IPS-20b (cell line): ENCODE results near the gene NHSL1.

Experiments
- H3K27ac ChIP-seq: one replicate; pipeline ENCODE4 v1.5.1; 2013; ENCODE audit warnings: low read length
- H3K27me3 ChIP-seq: 2 replicates; pipeline ENCODE4 v1.6.1; 2013; ENCODE audit warnings: mild to moderate bottlenecking, low read length, inconsistent platforms; ENCODE audit not compliant: insufficient read depth
- H3K36me3 ChIP-seq: 2 replicates; pipeline ENCODE4 v1.6.1; 2013; ENCODE audit warnings: low read depth, mild to moderate bottlenecking, inconsistent platforms, low read length, moderate library complexity; ENCODE audit not compliant: insufficient read depth
- H3K4me1 ChIP-seq: 2 replicates; pipeline ENCODE4 v1.6.1; 2013; ENCODE audit warnings: mild to moderate bottlenecking, control low read depth, inconsistent platforms, low read length, moderate library complexity; ENCODE audit not compliant: insufficient read depth
- H3K4me3 ChIP-seq: 2 replicates; pipeline ENCODE4 v1.5.1; 2013; ENCODE audit warnings: mild to moderate bottlenecking, low read length, inconsistent platforms
- H3K9ac ChIP-seq: 2 replicates; pipeline ENCODE4 v1.6.1; 2013; ENCODE audit warnings: low read depth, mild to moderate bottlenecking, inconsistent platforms, low read length, moderate library complexity
- H3K9me3 ChIP-seq: 2 replicates; pipeline ENCODE4 v1.6.1; 2013; ENCODE audit warnings: mild to moderate bottlenecking, low read depth, low read length, inconsistent platforms; ENCODE audit not compliant: insufficient read depth

NHSL1 gene

DNA sequence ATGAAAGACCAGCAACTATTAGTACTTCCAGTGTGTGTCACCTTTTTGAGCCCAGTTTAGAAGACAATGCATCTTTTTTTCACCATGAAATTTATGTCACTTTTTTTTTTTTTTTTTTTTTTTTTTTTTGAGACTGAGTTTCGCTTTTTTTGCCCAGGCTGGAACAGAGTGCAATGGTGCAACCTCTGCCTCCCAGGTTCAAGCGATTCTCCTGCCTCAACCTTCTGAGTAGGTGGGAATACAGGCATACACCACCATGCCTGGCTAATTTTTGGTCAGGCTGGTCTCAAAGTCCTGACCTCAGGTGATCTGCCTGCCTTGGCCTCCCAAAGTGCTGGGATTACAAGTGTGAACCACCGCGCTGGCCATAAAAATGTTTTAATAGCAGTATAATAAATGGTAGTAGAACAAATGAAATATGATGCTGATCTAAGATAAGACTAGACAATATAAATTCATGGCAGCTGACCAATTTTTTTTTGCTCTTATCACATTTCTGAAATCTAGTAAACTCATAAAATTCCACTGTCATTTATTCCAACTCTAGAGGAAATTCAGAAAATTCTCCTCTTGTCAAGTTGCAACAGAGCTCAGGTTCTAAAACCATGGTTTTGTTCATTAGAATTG, 21.3 kb downstream of the NHSL1 start:
- H3K9me3 ChIP-seq = no peaks in the 10 kb centered on the region
- H3K4me3 ChIP-seq = no peak overlapping the region
- H3K9ac ChIP-seq = no peak overlapping the region
- no peak overlapping the region for H3K27ac ChIP-seq
- H3K4me1 ChIP-seq = peaks cover 4% of the 10 kb centered on the region; the same call in 1 of the 2 replicates
- no peaks in the 10 kb centered on the region for H3K27me3 ChIP-seq
- 0 out of 2 replicates have a peak, but pooled peaks cover 5% of the 10 kb centered on the region for H3K36me3 ChIP-seq

DNA sequence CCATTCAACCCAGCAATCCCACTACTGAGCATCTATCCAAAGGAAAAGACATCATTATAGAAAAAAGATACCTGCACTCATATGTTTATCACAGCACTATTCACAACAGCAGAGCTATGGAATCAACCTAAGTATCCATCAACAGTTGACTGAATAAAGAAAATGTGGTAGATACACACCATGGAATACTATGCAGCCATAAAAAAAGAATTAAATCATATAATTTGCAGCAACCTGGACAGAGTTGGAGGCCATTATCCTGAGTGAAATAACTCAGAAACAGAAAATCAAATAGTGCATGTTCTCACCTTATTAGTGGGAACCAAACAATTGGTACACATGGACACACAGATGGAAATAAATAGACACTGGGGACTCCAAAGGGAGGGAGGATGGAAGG, 23.2 kb downstream of the NHSL1 start:
- Histone ChIP-seq H3K9me3 (no peaks in the 10 kb centered on the region), H3K4me3 (no peak overlapping the region), H3K9ac (no peak overlapping the region), H3K27ac (no peak overlapping the region), H3K36me3 (0 out of 2 replicates have a peak, but pooled peaks cover 5% of the 10 kb centered on the region), H3K4me1 (peaks cover 4% of the 10 kb centered on the region; the same call in 1 of the 2 replicates), H3K27me3 (no peaks in the 10 kb centered on the region)

DNA sequence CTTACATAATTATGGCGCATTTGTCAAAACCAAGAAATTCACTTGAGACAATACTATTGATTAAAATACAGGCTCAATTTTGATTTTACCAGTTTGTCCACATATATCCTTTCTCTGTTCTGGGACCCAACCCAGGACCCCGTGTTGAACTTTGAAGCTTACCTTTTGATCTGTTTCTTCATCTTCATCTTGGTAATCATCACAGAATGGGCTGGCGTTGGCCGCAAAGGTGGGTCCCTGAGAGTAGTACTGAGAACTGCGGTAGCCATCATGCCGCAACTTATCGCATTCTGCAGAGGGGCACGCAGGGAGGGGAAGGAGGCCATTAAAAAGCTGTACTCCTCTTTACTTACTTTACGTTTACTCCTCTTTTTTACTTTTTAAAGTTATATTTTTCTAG, 26.1 kb downstream of the NHSL1 start:
- H3K4me3 ChIP-seq = no peak overlapping the region
- H3K9me3 ChIP-seq = no peaks in the 10 kb centered on the region
- no peak overlapping the region for H3K9ac ChIP-seq
- H3K27ac ChIP-seq = no peak overlapping the region
- peaks cover 4% of the 10 kb centered on the region; the same call in 1 of the 2 replicates for H3K4me1 ChIP-seq
- H3K27me3 ChIP-seq = no peaks in the 10 kb centered on the region
- peaks cover 13% of the 10 kb centered on the region; the same call in 1 of the 2 replicates for H3K36me3 ChIP-seq

DNA sequence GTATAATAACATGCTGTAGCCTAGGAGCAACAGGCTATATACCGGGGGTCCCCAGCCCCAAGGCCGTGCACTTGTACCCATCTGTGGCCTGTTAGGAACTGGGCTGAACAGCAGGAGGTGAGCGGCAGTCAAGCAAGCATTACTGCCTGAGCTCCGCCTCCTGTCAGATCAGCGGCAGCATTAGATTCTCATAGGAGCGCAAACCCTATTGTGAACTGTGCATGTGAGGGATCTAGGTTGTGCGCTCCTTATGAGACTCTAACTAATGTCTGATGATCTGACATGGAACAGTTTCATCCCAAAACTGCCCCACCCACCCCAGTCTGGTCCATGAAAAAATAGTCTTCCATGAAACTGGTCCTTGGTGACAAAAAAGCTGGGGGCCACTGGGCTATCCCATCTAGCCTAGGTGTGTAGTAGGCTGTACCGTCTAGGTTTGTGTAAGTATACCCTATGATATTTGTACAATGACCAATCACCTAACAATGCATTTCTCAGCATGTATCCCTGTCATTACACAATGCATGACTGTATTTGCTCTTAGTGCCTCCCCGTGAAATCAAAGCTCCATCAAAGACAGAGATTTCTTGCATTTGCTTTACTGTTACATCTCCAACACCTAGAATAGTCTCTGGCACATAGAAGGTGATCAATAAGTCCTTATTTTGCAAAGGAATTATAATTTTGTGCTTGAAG, 30.8 kb downstream of the NHSL1 start:
- Histone ChIP-seq H3K4me3 (no peak overlapping the region), H3K9ac (no peak overlapping the region)

DNA sequence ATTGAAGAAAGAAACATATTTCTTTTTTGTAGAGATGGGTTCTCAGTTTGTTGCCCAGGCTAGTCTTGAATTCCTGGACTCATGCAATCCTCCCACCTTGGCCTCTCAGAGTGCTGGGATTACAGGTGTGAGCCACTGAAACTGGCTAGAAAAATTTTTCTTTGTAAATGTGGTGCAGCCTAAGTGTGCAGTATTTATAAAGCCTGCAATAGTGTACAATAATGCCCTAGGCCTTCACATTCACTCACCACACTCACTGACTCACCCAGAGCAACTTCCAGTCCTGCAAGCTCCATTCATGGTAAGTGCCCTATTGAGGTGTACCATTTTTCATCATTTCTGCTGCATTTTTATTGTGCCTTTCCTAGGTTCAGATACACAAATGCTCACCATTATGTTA, 31.4 kb downstream of the NHSL1 start:
- H3K9me3 ChIP-seq = no peaks in the 10 kb centered on the region
- peaks cover 30% of the 10 kb centered on the region; the same call in 1 of the 2 replicates for H3K36me3 ChIP-seq
- H3K9ac ChIP-seq = no peak overlapping the region
- H3K4me3 ChIP-seq = no peak overlapping the region
- H3K27me3 ChIP-seq = no peaks in the 10 kb centered on the region
- no peak overlapping the region for H3K27ac ChIP-seq
- H3K4me1 ChIP-seq = no peaks in the 10 kb centered on the region

More for the DNA sequence above, 30.8 kb downstream of the NHSL1 start:
- H3K27me3 ChIP-seq = no peaks in the 10 kb centered on the region
- no peaks in the 10 kb centered on the region for H3K9me3 ChIP-seq
- H3K4me1 ChIP-seq = no peaks in the 10 kb centered on the region
- no peak overlapping the region for H3K27ac ChIP-seq
- H3K36me3 ChIP-seq = peaks cover 30% of the 10 kb centered on the region; the same call in 1 of the 2 replicates

DNA sequence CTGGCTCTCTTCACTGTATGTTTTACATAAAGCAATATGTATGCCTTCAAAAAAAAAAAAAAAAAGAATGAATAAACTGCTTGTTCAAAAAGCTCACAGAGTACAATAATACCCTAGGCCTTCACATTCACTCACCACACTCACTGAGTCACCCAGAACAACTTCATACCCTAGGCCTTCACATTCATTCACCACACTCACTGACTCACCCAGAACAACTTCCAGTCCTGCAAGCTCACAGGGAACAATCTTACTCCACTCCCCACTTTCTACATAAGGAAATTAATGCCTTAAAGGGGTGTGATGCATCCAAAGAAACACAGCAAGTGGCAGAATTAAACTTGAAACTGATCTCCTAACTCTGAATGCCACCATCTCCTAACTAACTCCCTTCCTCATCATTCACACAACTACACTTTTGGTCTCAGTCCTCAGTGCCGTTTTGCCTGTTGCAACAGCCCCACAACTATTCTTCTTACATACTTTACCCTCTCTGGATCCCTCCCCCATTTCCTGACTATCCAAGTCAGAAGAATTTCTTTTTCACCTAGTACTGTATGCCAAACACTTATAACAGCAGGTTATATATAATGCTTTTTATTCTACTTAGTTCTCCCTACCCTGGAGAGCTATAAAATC, 34.2 kb downstream of the NHSL1 start:
- no peak overlapping the region for H3K4me3 ChIP-seq
- peaks cover 36% of the 10 kb centered on the region for H3K36me3 ChIP-seq
- no peak overlapping the region for H3K9ac ChIP-seq
- no peaks in the 10 kb centered on the region for H3K9me3 ChIP-seq
- no peaks in the 10 kb centered on the region for H3K27me3 ChIP-seq
- H3K27ac ChIP-seq = no peak overlapping the region
- H3K4me1 ChIP-seq = no peaks in the 10 kb centered on the region

DNA sequence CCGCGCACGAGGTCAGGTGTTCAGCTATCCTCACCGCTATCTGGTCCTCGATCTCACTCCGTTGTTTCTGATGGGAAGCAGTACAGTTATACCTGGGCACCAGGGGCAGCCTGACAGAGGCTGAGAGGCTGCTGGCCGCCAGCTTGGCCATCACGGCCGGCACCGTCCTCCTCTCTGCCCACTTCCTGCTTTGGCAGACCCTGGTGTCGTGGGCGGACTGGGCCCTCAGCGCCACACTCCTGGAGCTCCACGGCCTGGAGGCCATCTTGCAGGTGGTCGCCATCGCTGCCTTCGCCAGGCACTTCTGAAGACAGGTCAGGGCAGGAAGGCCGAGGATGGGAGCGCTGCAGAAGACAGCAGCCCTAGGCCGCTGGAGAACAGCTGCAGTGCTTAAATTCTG, 35.2 kb downstream of the NHSL1 start:
- no peak overlapping the region for H3K27ac ChIP-seq
- no peaks in the 10 kb centered on the region for H3K4me1 ChIP-seq
- no peaks in the 10 kb centered on the region for H3K27me3 ChIP-seq
- no peak overlapping the region for H3K9ac ChIP-seq
- no peak overlapping the region for H3K4me3 ChIP-seq
- no peaks in the 10 kb centered on the region for H3K9me3 ChIP-seq
- peaks cover 30% of the 10 kb centered on the region for H3K36me3 ChIP-seq

DNA sequence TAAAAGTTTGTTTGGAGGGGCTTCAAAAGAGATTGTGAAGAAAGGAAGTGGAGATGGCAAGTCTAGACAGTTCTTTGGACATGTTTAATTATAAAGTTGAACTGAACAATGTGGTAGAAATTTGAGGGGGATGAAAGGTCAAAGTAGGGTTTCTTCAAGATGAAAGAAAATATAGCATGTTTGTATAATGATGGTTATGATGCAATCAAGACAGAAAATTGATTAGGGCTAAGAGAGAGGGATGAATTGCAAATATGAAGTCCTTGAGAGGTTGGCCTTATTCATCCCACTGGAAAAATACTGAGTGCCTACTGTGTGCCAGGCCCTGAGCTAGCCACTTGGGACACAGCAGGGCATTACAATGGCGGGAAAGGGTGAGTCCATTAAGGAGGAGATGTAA, 37.6 kb downstream of the NHSL1 start:
- H3K9ac ChIP-seq = no peak overlapping the region
- H3K36me3 ChIP-seq = peaks cover 18% of the 10 kb centered on the region
- H3K27ac ChIP-seq = no peak overlapping the region
- H3K4me3 ChIP-seq = no peak overlapping the region
- no peaks in the 10 kb centered on the region for H3K4me1 ChIP-seq
- no peaks in the 10 kb centered on the region for H3K9me3 ChIP-seq
- no peaks in the 10 kb centered on the region for H3K27me3 ChIP-seq

DNA sequence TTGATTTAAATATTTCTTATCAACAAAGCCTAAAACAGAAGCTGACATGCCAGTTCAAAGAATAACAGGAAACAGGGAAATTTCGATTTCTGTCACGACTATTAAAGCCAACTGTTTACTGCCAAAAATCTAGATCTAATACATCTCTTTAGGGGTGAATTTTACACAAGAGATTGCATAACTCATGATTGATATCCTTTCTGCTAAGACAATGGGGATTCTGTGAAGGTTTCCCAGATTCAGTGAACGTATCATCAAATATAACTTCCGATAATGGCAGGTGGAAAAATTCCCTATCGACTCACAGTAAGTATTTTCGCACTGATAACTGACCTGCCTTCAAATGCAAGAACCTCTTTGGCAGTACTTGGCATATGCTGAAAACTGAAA, 42.9 kb downstream of the NHSL1 start:
- H3K36me3 ChIP-seq = no peaks in the 10 kb centered on the region
- no peaks in the 10 kb centered on the region for H3K9me3 ChIP-seq
- no peak overlapping the region for H3K27ac ChIP-seq
- H3K4me3 ChIP-seq = no peak overlapping the region
- H3K27me3 ChIP-seq = no peaks in the 10 kb centered on the region
- no peak overlapping the region for H3K9ac ChIP-seq
- H3K4me1 ChIP-seq = no peaks in the 10 kb centered on the region

DNA sequence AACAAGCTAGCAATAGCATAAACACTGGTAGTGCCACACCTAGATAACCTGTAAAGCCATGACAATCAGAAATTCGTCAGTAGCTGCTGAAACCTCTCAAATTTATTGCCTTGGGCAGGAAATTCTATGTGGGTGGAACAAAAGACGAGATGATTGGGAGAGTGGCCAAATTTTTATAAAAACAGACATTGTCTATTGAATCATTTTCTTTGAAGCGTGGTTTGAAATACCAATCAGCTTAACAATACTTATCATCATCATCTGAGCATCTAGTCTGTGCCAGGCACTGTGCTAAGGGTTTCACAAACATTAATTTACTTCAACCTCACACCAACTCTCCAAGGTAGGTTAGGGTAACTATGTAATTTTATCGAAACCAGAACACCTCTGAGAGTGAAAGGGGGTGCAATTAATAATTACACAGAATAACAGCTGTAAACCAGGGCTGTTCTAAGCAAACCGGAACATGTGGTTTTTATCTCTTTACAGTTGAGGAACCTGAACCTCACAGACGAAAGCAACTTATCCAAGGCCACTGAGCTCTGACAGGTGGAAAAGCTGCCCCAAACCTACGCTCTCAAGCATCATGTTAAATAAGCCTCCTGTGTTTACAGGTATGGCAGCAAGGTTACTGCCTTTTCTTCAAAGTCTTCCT, 43.4 kb downstream of the NHSL1 start:
- H3K27ac ChIP-seq = no peak overlapping the region
- no peaks in the 10 kb centered on the region for H3K4me1 ChIP-seq
- no peaks in the 10 kb centered on the region for H3K27me3 ChIP-seq
- H3K4me3 ChIP-seq = no peak overlapping the region
- no peaks in the 10 kb centered on the region for H3K36me3 ChIP-seq
- H3K9me3 ChIP-seq = no peaks in the 10 kb centered on the region
- H3K9ac ChIP-seq = no peak overlapping the region

DNA sequence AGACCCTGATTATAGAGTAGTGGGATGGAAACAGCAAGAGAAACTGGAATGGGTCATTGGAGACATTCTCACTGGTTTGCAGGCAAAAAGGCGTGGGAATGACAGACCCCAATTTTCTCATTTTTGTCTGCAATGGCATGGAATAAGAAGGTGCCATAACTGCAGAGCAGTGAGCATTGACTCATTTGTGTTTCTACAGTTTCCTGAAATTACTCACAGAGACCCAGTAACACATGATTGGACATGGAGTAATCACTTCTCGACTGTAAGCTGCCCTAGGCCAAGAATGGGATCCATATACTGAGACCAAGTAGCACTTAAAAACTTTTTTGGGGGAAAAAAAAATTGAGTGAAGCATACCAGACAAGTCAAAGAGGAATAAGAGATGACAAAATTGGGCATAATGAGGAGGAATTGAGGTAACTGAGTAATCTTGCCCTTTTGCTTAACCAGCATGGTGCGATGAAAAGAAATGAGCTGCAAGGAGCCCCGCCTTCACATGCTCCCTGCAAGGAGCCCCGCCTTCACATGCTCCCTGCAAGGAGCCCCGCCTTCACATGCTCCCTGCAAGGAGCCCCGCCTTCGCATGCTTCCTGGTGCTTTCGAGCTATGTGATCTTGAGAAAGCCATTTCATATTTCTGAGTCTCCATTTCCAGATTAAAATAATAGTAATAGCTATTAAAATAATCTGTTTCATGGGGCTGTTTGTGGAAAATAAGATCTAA, 44.1 kb downstream of the NHSL1 start:
- H3K27me3 ChIP-seq = no peaks in the 10 kb centered on the region
- H3K4me1 ChIP-seq = no peaks in the 10 kb centered on the region
- no peaks in the 10 kb centered on the region for H3K9me3 ChIP-seq
- H3K36me3 ChIP-seq = no peaks in the 10 kb centered on the region
- no peak overlapping the region for H3K9ac ChIP-seq
- no peak overlapping the region for H3K27ac ChIP-seq
- H3K4me3 ChIP-seq = no peak overlapping the region
